GM12878 (cell line): ENCODE data around the gene TFF1. TPM values are rescaled to one million over a fixed set of nuclear protein-coding genes. Genes with fewer than 3 reads are reported as not detected.

Experiments
- ATAC-seq: fragments of 200-7000 bp; cut with Tn5 transposase; 3 replicates; pipeline ENCODE4 v1.9.1; 2020; ENCODE audit warnings: mild to moderate bottlenecking, moderate library complexity
- BruUV-seq: library from RNA; stranded (reverse); fragments of 400-500 nt; replicated peaks from 2 replicates; lab custom pipeline; 2021; lab: Mats Ljungman, UMichigan
- CTCF ChIA-PET: fragments of 300-600 bp; sonication (Branson Sonifier 250); formaldehyde crosslinking; extraction: SDS; loops from one replicate; lab custom pipeline; 2021; ENCODE audit warnings: inconsistent platforms; lab: Yijun Ruan, JAX
- POLR2A ChIA-PET: fragments of 350-600 bp; formaldehyde crosslinking; extraction: SDS; loops from one replicate; lab custom pipeline; 2021; ENCODE audit warnings: inconsistent platforms; lab: Charles Lee
- RAD21 ChIA-PET: fragments of 300-600 bp; sonication (Branson Sonifier 250); formaldehyde crosslinking; loops from one replicate; lab custom pipeline; 2023; ENCODE audit warnings: antibody characterized with exemption; ENCODE audit not compliant: unreplicated experiment; lab: Charles Lee
- SMC1A ChIA-PET: fragments of 300-600 bp; sonication (Branson Sonifier 250); formaldehyde crosslinking; loops from one replicate; lab custom pipeline; 2023; ENCODE audit not compliant: unreplicated experiment, uncharacterized antibody; lab: Charles Lee
- DNase-seq: peaks from one replicate; pipeline ENCODE4 v3.0.0-alpha.2; 2011; ENCODE audit warnings: low read depth, low spot score
- FAIRE-seq: peaks from 3 replicates; lab custom pipeline; 2011; peaks lifted over from hg19 to GRCh38; lab: Jason Lieb, UNC
- H2AFZ ChIP-seq: 2 replicates; pipeline ENCODE4 v1.6.0; 2011; ENCODE audit warnings: low read depth, low read length, control low read depth; ENCODE audit not compliant: control insufficient read depth
- H3K27ac ChIP-seq: 2 replicates; pipeline ENCODE4 v1.5.1; 2011; ENCODE audit warnings: control low read depth; ENCODE audit not compliant: control insufficient read depth, insufficient read depth
- H3K27me3 ChIP-seq, 2 experiments: replicated peaks in 1 of 2; 2 replicates each; pipeline versions ENCODE4 v1.6.0 to v1.6.1; 2011; ENCODE audit warnings: low read length in 1 of 2; ENCODE audit not compliant: control insufficient read depth in 2 of 2, insufficient read depth in 2 of 2
- H3K36me3 ChIP-seq, 2 experiments: 2 replicates each; pipeline ENCODE4 v1.5.1; 2011; ENCODE audit warnings: low read length in 1 of 2; ENCODE audit not compliant: control insufficient read depth in 2 of 2, insufficient read depth in 2 of 2
- H3K4me1 ChIP-seq: 2 replicates; pipeline ENCODE4 v1.6.1; 2011; ENCODE audit warnings: mild to moderate bottlenecking, low read length, moderate library complexity, mixed read lengths; ENCODE audit not compliant: control insufficient read depth, insufficient read depth
- H3K4me2 ChIP-seq: 2 replicates; pipeline ENCODE4 v1.6.0; 2011; ENCODE audit warnings: control low read depth; ENCODE audit not compliant: control insufficient read depth, insufficient read depth
- H3K4me3 ChIP-seq: fragments of 200-600 bp; sonication (generic); 2 replicates; pipeline ENCODE4 v1.5.1; 2016
- H3K79me2 ChIP-seq: 2 replicates; pipeline ENCODE4 v1.6.0; 2011; ENCODE audit warnings: low read length; ENCODE audit not compliant: control insufficient read depth, insufficient read depth
- H3K9ac ChIP-seq: 2 replicates; pipeline ENCODE4 v1.8.0; 2011; ENCODE audit warnings: low read length, control low read depth, mixed read lengths; ENCODE audit not compliant: control insufficient read depth, insufficient read depth
- H3K9me3 ChIP-seq: replicated peaks from 3 replicates; pipeline ENCODE4 v1.5.1; 2011; ENCODE audit warnings: mild to moderate bottlenecking, low read length; ENCODE audit not compliant: control insufficient read depth, insufficient read depth
- H4K20me1 ChIP-seq: 2 replicates; pipeline ENCODE4 v1.6.0; 2011; ENCODE audit not compliant: control insufficient read depth, insufficient read depth
- BHLHE40 ChIP-seq, 2 experiments: fragments of 450-650 bp in 1 of 2; IDR thresholded peaks; 2 replicates each; pipeline ENCODE4 v1.6.1; 2011 to 2017; ENCODE audit warnings: low read depth in 2 of 2, borderline replicate concordance in 1 of 2, improper control_type of control experiment in 1 of 2, low read length in 1 of 2, mild to moderate bottlenecking in 1 of 2
- CTCF ChIP-seq, 3 experiments: IDR thresholded peaks in 2 of 3; conservative IDR thresholded peaks in 1 of 3; 2 replicates each; pipeline ENCODE4 v1.5.1; 2011; ENCODE audit warnings: low read depth in 3 of 3, low read length in 3 of 3, mild to moderate bottlenecking in 3 of 3, control low read depth in 2 of 3, moderate library complexity in 2 of 3, inconsistent platforms in 1 of 3, mixed read lengths in 1 of 3; ENCODE audit not compliant: control insufficient read depth in 2 of 3, insufficient read depth in 1 of 3; ENCODE audit errors: extremely low read depth in 1 of 3
- EGR1 ChIP-seq, 2 experiments: IDR thresholded peaks; 1 replicate in 1 of 2; 2 replicates in 1 of 2; pipeline ENCODE4 v1.6.1; 2011 to 2012; ENCODE audit warnings: low read depth in 2 of 2, low read length in 2 of 2, borderline replicate concordance in 1 of 2, mild to moderate bottlenecking in 1 of 2, moderate library complexity in 1 of 2
- GABPA ChIP-seq: IDR thresholded peaks from 2 replicates; pipeline ENCODE4 v1.6.1; 2014; ENCODE audit warnings: antibody characterized with exemption, low read depth, mild to moderate bottlenecking, inconsistent platforms
- HCFC1 ChIP-seq: fragments of 150-350 bp; IDR thresholded peaks from 2 replicates; pipeline ENCODE4 v1.6.1; 2014; ENCODE audit warnings: low read length
- HDAC6 ChIP-seq: fragments of 200-600 bp; sonication (generic); IDR thresholded peaks from one replicate; pipeline ENCODE4 v1.8.0; 2017; ENCODE audit warnings: antibody characterized with exemption; ENCODE audit not compliant: unreplicated experiment
- IRF5 ChIP-seq: fragments of 450-650 bp; IDR thresholded peaks from 2 replicates; pipeline ENCODE4 v1.6.1; 2017; ENCODE audit warnings: borderline replicate concordance
- JUND ChIP-seq: IDR thresholded peaks from 2 replicates; pipeline ENCODE4 v1.6.1; 2012; ENCODE audit warnings: low read depth, mild to moderate bottlenecking, low read length, improper control_type of control experiment, moderate library complexity
- MYB ChIP-seq: fragments of 150-350 bp; IDR thresholded peaks from 2 replicates; pipeline ENCODE4 v1.6.1; 2014; ENCODE audit warnings: mild to moderate bottlenecking, low read depth, low read length, borderline replicate concordance
- NKRF ChIP-seq: fragments of 450-650 bp; conservative IDR thresholded peaks from 2 replicates; pipeline ENCODE4 v1.6.1; 2017; ENCODE audit warnings: mild to moderate bottlenecking, moderate library complexity
- PKNOX1 ChIP-seq: fragments of 450-650 bp; IDR thresholded peaks from 2 replicates; pipeline ENCODE4 v1.6.1; 2016; ENCODE audit warnings: mild to moderate bottlenecking
- PML ChIP-seq: IDR thresholded peaks from 2 replicates; pipeline ENCODE4 v1.6.1; 2012; ENCODE audit warnings: low read length, inconsistent platforms
- POLR2AphosphoS5 ChIP-seq: IDR thresholded peaks from 2 replicates; pipeline ENCODE4 v1.6.1; 2011; ENCODE audit warnings: mild to moderate bottlenecking, low read length, inconsistent platforms
- RFX5 ChIP-seq: IDR thresholded peaks from 2 replicates; pipeline ENCODE4 v1.6.1; 2011; ENCODE audit warnings: low read depth, low read length, improper control_type of control experiment
- SMARCA5 ChIP-seq: fragments of 450-650 bp; IDR thresholded peaks from 2 replicates; pipeline ENCODE4 v1.6.1; 2017; ENCODE audit warnings: mild to moderate bottlenecking
- STAT3 ChIP-seq: IDR thresholded peaks from 2 replicates; pipeline ENCODE4 v1.6.1; 2011; ENCODE audit warnings: low read depth, low read length, improper control_type of control experiment
- ZNF274 ChIP-seq: IDR thresholded peaks from one replicate; pipeline ENCODE4 v1.8.0; 2011; ENCODE audit not compliant: insufficient read length, insufficient read depth
- WGBS: methylation state at CpG from one replicate; pipeline ENCODE4 v1.1.6; 2016; ENCODE audit warnings: low lambda C conversion rate; ENCODE audit not compliant: insufficient replicate concordance, insufficient coverage; ENCODE audit errors: missing lambda C conversion rate; 5-methylcytosine and 5-hydroxymethylcytosine counted together
- in situ Hi-C: fragments of 300-500 bp; cut with MboI; formaldehyde crosslinking; loops from 9 replicates; pipeline ENCODE4 v1.14.3; 2018; ENCODE audit warnings: mixed read lengths
- intact Hi-C: fragments of 100-400 bp; cut with micrococcal nuclease; formaldehyde crosslinking; loops from one replicate; pipeline ENCODE4 v1.14.2; 2022; ENCODE audit not compliant: unreplicated experiment
- polyA plus RNA-seq, 11 experiments: library from polyadenylated mRNA; depleted of rRNA in 4 of 11; unstranded in 6 of 11; stranded (reverse) in 5 of 11; fragments of >200 nt; fragmentation: Nextera tagmentation in 4 of 11; fragmentation: Illumina TruSeq in 1 of 11; extraction: Ambion mirVana in 4 of 11; extraction: Trizol in 1 of 11; gene quantifications; 1 replicate in 1 of 11; 2 replicates in 10 of 11; pipeline versions ENCODE4 v1.2.1 to v1.2.3, GENCODE V29; 2011 to 2016; ENCODE audit warnings: inconsistent platforms in 2 of 11, missing spikeins in 2 of 11, low read depth in 1 of 11
- total RNA-seq, 4 experiments: library from RNA; depleted of rRNA in 3 of 4; stranded (reverse); fragments of >200 nt in 3 of 4; fragmentation: Illumina TruSeq in 1 of 4; extraction: Trizol in 1 of 4; gene quantifications; 2 replicates each; pipeline versions ENCODE4 v1.2.1 to v1.2.3, GENCODE V29; 2013 to 2021

The TFF1 gene
- total and polyA plus RNA-seq, 10 of the 15 experiments (the other 5 are each of a cell fraction or from before 2014, with no cell fraction given) = 0.13 TPM; not detected in 9

- H3K79me2 ChIP-seq = no peaks in the 10 kb centered on the region
- H3K27ac ChIP-seq = no peak overlapping the region
- CTCF ChIA-PET = interaction anchor here (0.6 to 1.7 kb wide), 7 partner anchors 10 to 490 kb away, joined by 3 to 4 read pairs (median 3); no protein-coding TSS in a partner anchor
- no TSS peak for BruUV-seq
- FAIRE-seq (no peak), ATAC-seq (peak; percentile 34; the same call in 2 of the 3 replicates), DNase-seq (no peak)
- H3K9ac ChIP-seq = no peak overlapping the region
- no peak overlapping the region for H2AFZ ChIP-seq
- SMC1A ChIA-PET = interaction anchor here (1.5 to 2.0 kb wide), 2 partner anchors 9 to 101 kb away, joined by 4 to 5 read pairs; no protein-coding TSS in a partner anchor
- H4K20me1 ChIP-seq = no peaks in the 10 kb centered on the region
- no peak overlapping the region for H3K4me3 ChIP-seq
- POLR2A ChIA-PET = no interaction called here
- no peaks in the 10 kb centered on the region for H3K27me3 ChIP-seq
- intact Hi-C loops = no loop called here
- H3K4me2 ChIP-seq = no peak overlapping the region
- H3K4me1 ChIP-seq = peaks cover 3% of the 10 kb centered on the region
- RAD21 ChIA-PET = interaction anchor here (1.0 to 1.9 kb wide), 2 partner anchors 9 to 10 kb away, joined by 3 to 7 read pairs; no protein-coding TSS in a partner anchor
- no peaks in the 10 kb centered on the region; the same call in 2 of the 3 replicates for H3K9me3 ChIP-seq
- no peaks in the 10 kb centered on the region for H3K36me3 ChIP-seq
- 53% methylated on average over 17 of the region's 17 CpGs for WGBS
- in situ Hi-C loops = no loop called here
- TF ChIP-seq RFX5 (no peak), JUND (no peak), PML (no peak), EGR1 (IDR thresholded peaks at IDR 0.05; ENCODE audit: borderline replicate concordance in 1 of 2, low read depth in 2 of 2, low read length in 2 of 2) (no peak), POLR2AphosphoS5 (no peak), MYB (no peak), IRF5 (no peak), SMARCA5 (no peak), HCFC1 (no peak), PKNOX1 (no peak), BHLHE40 (IDR thresholded peaks at IDR 0.05; ENCODE audit: borderline replicate concordance in 1 of 2, low read depth in 2 of 2, low read length in 1 of 2) (no peak), ZNF274 (no peak), CTCF (IDR thresholded peaks at IDR 0.05 in 2 of 3, conservative IDR thresholded peaks at IDR 0.05 in 1 of 3; ENCODE audit: control insufficient read depth in 2 of 3, extremely low read depth in 1 of 3, insufficient read depth in 1 of 3, low read depth in 3 of 3, low read length in 3 of 3) (no peak), STAT3 (no peak), NKRF (no peak), GABPA (no peak), HDAC6 (no peak)
These were observed 46.3 kb downstream of the TFF1 start for GRCh38 chr21:42319851-42320572.
